GM18867 (cell line): ENCODE measurements around the gene SERAC1.

Source experiments
- ATAC-seq: cut with Tn5 transposase; IDR thresholded peaks from one replicate; pipeline ENCODE4 v1.9.1; 2021; ENCODE audit warnings: mild to moderate bottlenecking, moderate library complexity; ENCODE audit not compliant: unreplicated experiment

Gene SERAC1

DNA sequence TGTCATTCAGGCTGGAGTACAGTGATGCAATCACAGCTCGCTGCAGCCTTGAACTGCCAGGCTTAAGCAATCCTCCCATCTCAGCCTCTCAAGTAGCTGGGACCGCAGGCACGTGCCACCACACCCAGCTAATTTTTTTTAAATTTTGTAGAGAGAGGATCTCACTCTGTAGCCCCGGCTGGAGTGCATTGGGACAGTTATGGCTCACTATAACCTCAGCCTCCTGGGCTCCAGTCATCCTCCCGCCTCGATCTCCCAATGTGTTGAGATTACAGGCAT lies 86.5 kb downstream of the SERAC1 start:
- no peak for ATAC-seq

DNA sequence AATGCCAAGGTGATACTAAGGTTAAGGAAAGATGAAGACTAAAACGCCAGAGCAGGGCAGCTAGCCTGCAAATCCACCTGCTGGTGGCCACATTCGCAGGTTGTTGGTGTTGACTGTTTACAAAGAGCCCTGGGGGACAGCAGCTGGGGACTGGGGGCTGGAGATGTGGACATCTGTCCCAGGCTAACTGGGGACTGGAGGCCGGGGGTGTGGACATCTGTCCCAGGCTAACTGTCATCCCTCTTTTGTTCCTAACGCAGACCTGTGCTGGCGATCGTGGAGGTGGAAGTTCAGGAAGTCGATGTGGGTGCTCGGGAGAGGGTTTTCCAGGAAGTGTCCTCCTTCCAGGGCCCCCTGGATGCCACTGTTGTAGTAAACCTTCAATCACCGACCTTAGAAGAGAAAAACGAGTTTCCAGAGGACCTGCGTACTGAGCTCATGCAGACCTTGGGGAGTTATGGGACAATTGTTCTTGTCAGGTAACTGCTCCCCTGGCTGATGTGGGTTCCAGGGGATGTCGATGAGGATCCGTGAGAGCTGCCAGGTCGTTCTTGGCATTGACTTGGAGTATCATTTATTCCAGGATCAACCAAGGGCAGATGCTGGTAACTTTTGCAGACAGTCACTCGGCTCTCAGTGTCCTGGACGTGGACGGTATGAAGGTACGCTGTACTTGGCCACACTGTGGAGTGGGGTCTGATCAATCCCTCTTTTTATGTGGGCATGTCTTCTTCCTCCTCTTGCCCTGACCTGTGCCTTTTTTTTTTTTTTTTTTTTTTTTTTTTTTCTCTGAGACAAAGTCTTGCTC lies 87.0 kb downstream of the SERAC1 start:
- no peak for ATAC-seq

DNA sequence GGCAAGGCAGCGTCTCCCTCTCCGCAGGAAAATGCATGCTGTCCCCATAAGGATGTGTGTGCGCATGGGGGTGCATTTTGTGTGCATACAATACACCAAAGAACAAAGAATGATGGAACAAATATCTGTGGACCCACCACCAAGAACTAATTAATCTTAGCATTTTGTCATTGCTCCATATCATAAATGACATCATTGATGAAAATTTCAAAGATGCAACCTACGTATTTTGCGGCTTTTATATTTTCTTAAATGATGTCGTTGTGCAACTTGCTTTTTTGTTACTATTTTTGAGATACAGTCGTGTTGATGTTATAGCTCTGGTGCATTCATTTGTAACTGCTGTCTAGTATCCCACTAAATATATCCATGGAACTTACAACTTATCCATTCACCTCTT lies 89.7 kb downstream of the SERAC1 start:
- no peak for ATAC-seq

DNA sequence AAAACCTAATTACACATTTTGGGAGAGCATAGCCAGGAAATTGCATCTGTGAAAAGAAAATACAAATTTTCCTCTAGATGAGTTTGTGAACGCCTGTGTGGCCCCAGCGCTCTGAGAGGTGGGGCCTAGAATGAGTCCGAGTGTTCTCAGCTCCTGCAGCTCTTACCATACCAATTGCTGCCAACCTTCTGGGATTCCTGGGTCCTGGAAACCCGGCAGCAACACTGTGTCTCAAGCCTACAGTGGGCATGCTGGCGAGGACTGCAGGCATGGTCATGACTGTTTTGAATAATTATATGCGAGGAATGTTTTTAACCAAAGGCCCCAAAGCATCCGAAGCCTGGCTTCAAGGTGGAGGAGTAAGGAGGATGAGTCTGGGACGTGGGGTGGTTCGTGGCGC lies 90.4 kb downstream of the SERAC1 start:
- no peak for ATAC-seq

DNA sequence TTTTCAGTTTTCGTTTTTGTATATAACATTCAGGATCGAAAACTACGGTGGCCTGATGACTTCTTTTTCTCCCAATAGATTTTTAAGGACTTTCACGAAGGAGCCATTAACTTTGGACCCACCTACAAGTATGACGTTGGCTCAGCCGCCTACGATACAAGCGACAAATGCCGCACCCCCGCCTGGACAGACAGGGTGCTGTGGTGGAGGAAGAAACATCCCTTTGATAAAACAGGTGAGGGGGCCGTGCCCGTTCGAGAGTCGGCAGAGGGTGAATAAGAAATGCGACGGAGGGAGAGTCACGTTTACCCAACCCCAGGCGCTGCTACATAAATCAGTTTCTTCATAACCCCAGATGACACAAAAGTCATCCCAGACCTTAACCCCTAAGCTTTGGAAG lies 91.5 kb downstream of the SERAC1 start:
- ATAC-seq: no peak

DNA sequence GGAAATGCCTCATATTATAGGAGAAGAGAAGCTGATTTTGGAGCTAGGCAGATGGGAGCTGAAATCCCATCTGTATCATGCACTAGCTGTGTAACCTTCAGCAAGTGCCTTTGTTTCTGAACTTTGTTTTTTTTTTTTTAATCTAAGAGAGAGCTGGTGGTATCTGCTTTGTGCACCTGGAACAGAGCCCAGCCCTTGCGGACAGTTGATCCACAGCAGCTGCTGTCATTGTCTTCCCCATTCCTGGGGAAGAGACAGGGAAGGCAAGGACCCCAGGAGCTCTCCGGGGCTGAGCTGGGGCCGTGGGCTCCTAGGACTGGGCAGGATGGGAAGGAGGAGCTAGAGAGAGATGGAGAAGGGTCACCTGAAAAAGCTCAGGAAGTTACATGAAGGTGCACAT lies 94.3 kb downstream of the SERAC1 start:
- no peak for ATAC-seq

DNA sequence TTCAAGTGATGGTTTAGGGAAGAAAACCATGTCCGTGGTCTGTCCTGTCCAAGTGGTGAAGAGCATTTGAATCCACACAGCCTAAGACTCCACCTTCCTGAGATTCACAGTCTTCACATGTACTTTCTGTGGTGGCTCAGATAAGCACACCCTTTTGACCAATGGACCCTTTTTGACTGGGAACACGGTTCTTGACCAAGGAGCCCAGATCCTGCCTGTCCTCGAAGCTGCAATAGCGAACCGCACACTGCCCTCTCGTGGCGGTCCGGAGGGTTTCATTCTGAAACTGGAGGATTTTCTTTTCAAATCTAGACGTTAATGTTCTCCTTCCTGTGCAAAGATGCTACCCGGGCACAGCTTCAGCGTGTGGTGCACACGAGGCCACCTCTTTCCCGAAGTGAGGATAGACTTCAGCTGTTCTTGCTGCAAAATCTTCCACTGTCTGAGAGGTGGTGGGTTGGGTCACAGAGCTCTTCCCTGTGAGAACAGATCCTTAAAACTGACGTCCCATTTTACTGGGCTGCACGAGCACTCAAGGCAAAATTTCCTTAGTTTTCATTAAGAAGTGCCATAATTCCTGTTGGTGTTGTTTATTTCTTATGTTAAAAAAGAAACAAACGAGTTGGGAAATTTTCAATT lies 95.9 kb downstream of the SERAC1 start:
- ATAC-seq: no peak

DNA sequence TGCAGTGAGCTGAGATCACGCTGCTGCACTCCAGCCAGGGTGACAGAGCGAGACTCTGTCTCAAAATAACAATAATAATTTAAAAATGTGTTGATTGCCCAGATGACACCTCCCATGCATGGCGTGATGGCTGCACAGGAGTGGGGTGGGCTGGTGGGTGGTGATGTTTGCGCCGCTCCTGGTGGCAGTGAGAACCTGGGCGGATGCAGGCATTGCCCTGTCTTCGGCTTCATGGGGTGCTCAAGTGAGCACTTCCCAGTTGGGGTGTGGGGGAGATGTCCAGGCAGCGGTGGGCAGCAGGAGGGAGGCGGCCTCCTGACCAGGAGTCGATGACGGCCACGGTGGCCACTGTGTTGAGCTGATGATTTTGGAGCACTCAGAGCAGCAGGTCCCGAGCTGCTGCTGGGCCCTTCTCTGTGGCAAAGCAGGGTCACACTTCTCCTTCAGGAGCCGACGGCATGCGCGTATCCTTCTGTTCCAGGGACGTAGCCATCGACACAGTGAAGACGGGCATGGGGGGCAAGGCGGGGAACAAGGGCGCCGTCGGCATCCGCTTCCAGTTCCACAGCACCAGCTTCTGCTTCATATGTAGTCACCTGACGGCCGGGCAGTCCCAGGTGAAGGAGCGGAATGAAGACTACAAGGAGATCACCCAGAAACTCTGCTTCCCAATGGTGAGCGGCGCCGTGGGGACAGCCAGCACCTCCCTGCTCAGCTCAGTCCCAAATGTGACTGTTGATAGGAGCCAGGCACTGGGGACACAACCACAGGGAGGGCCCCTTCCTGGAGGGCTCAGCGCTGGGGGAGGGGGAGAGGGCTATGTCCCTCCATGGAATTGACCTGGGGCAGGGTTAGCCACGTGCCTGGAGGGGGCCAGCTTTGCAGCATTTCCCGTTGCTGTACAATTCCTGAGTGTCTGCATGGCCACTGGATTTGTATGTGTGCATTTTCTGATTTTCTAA lies 96.7 kb downstream of the SERAC1 start:
- ATAC-seq: no peak

DNA sequence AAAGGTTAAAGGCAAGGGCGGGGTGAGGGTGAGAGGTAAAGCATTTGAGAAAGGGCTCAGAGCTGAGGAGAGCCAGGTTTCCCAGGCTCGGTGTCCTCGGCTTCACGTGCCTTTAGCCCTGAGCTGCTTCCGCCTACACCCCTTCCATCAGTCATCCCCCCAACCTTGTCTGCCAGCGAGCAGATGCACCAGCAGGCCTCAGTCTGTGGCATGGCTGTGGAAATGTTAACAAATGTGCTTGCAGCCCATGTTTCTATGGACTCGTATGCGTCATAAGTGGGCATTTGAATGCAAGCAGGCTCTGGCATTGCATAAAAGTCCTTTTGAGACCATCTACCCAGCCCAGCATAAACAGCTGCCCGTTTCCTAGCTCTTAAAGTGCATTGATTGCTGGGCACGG lies 97.5 kb downstream of the SERAC1 start:
- ATAC-seq: no peak

DNA sequence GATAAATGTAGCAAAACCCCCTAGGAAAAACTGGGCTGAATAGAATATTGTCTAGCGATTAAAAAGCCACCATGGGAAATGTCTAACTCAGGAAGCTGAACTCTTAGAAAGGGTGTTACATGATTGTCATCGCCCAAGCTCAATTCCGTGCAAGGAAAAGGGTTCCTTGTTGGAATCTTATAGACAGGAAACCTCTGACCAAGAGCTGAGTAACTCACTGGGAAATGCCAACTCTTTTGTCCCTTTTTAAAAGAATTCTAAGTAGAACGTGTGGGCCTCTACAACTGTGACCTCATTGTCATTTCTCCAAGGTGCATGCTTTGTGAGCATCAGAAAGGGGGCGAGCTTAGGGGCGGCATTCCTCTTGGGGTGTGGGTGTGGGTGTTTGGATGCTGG lies 98.3 kb downstream of the SERAC1 start:
- ATAC-seq: no peak

DNA sequence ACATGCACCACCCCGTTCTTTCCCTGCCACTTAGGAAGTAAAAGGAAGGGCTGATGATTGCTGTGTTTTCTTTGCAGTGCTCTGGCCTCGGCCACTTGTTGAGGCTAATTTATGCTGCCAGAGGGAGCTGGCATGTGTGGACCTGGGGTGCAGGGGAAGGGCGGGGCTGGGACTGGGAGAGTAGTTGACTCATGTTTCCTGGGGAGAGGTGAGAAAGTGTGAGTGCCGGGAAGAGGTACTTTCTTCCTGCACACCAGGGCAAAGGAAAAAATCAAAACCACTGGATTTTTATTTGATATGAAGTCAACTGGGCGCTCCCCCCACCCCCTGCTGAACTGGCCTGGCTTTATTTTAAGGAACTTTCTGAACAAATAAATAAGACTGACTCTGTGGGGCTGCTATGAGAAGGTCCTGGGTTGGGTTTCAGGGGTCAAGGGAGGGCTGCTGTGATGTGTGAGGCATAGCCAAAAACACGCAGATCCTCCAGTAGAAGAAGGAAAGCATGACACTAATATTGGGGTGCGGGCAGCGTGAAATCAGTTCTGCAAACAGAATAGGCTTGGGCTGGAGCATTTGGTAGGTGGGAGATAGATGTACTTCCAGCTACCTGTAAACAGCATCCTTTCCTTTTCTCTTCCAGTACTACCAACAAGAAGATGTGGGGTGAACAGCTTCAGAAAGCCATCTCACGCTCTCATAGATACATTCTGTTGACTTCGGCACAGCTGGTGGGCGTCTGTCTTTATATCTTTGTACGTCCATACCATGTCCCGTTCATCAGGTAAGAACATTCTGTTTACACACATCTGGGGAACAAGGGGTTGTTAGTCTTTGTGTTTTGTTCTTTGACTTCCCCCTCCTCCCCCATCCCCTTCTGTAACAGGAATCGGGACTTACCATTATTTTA lies 98.9 kb downstream of the SERAC1 start:
- no peak for ATAC-seq

DNA sequence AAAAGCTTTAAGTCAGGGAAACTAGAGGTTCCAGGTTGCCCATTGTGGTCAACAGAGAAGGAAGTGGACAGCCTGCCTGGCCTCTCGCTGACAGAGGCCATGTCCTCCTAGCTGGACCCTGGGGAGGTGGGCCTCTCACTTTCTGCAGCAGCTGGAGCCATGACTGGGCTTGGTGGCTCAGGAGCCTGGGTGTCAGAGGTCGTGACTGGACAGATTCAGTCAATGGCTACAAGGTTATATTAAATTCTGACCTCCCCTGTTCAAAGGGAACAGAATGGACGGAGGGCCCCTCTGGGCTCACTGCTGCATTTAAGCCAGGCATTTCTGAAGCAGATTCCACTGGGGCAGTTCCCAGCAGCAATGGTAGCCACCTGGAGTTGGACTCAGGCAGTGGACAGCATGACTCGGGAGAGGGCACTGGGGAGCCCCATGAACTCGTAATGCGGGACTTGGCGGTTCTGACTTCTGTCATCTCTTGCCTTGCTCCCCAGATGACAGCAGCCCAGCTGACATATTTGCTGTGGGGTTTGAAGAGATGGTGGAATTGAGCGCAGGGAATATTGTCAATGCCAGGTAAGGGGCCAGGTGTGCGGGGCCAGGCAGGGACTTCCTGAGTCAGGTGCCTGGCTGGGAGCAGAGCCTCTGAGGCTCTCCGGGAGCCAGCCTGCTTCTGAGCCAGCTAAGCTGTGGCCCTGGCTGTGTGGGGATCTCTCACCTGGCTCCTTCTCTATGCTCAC lies 99.7 kb downstream of the SERAC1 start:
- ATAC-seq: no peak

DNA sequence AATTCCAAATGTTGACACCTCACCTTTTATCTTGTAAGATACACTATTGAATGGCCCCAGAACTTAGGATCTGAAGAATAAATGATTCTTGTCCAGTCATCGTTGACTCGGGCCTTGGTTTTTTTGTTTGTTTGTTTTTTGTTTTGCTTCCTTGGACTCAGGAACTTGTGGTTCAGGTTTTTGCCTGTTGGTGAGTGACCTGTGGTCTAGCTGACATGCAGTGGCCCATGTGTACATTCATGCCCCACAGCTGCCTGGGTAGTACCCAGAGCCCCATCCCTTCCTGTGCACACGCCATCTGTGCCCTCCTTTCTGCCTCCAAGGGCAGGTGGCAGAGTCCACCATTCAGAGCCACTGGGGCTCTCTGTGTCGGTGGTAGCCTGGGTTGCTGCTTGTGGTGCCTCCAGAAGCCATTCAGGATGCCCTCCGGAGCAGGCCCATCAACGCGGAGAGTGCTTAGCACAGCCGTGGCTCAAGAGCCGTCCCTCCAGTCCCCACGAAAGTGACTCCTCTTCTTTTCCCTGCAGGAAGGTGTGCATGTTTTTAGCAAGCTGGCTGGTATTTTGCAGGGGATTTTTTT lies 100.5 kb downstream of the SERAC1 start:
- ATAC-seq: no peak

DNA sequence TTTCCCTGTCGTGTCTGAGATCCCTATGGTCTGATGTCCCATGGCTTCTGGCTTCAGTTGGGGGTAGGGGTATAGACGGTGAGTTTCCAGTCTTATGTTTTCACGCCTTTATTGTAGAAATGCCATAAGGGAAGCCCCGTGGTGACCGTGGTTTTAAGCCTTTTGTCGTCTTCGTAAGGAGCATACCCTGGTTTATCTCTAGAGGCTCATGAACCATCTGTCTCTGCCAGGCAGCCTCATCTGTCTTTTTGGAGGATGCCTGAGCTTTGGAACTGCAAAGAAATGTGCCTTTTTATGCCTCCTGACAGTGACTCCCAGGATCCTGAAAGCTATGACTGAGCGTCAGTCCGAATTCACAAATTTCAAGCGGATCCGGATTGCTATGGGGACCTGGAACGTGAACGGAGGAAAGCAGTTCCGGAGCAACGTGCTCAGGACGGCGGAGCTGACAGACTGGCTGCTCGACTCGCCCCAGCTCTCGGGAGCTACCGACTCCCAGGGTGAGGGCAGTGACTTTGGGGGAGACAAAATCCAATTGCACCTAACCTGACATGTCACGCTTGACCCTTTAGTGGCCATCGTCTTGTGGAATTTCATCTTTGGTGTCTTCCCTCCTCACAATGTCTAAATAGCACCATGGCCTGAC lies 101.8 kb downstream of the SERAC1 start:
- no peak for ATAC-seq

DNA sequence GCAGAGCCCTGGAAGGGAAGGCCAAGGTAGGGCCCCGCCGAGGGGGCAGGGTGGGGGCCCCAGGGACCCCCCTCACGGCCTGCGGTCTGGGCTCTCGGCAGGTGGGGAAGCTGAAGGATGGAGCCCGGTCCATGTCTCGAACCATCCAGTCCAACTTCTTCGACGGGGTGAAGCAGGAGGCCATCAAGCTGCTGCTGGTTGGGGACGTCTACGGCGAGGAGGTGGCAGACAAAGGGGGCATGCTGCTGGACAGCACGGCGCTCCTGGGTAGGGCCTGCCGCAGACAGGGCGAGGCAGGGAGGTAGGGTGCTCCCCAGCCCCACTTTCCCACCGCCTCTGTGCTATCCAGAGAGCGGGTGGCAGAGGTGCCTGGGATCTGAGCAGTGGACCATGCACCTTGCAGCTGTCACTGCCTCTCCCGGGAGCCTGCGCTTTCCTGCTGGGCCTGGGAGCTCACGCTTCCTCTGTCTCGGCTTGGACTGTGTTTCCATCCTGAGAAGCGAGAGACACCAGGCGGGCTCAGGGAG lies 103.3 kb downstream of the SERAC1 start:
- no peak for ATAC-seq

DNA sequence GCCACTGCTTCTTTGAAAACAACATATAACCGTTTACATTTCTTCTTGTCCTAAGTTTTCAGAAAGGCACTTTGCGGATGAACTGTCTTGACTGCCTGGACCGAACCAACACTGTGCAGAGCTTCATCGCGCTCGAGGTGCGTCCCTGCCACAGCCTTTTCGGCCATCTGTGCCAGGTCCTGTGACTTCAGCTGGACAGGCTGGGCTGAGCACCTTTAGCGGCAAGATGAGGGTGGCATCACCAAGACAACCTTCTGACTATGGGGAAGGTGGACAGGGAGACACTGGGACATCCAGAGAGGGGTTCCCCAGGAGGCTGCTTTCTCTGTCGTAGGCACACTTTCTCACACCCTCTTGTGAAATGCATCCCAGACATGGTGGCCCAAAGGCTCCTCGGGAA lies 104.3 kb downstream of the SERAC1 start:
- no peak for ATAC-seq

DNA sequence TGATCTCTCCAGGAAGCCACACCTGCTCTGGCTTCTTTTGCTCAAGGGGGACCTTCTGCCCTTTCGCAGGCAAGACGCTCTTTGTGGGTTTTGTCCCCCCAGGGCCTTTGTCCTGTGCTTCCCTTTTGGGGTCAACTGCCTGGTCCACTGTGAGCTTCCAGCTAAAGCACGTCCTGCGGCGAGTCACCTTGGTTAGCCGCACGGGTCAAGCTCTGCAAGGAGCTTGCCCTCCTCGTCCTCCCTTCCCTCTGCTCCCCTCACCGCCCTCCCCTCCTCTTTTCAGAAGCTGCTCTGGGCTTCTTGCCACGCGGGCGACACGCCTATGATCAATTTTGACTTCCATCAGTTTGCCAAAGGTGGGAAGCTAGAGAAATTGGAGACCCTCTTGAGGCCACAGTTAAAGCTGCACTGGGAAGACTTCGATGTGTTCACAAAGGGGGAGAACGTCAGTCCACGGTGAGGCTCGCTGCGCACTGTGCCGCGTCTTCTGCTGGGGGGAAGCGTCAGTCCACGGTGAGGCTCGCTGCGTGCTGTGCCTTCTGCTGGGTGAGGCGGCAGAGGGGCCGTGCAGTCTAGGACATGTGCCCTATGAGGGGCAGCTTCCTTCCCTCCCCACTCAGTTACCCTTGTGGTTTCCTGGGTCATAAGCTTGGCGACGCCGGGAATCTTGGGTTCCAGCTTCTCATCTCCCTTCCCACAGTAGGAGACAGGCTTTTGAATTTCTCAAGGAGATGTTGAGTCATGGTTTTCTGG lies 106.2 kb downstream of the SERAC1 start:
- no peak for ATAC-seq

DNA sequence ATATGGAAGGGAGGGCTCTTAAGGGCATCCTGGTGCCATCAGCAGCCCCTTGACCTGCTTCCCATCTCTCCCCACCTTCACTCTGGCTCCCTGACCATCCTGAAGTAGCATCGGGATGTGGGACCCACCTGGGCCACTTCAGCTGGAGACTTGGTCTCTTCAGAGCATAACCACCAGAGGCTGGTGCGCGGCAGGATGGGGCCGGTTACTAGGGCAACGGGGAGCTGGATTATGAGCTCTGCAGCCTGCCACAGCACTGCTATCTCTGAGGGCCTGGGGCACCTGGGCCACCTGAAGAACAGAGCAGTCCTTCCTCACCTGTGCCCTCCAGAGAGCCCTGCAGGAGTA lies 106.7 kb downstream of the SERAC1 start:
- no peak for ATAC-seq
